K562 (cell line): ENCODE measurements around the gene RHCG. TPM values are rescaled to one million over a fixed set of nuclear protein-coding genes. Genes with fewer than 3 reads are reported as not detected.

ENCODE experiments used
- polyA plus RNA-seq, 8 experiments: library from polyadenylated mRNA; depleted of rRNA in 4 of 8; stranded (reverse) in 5 of 8; unstranded in 3 of 8; fragments of >200 nt; fragmentation: Nextera tagmentation in 2 of 8; fragmentation: Illumina TruSeq in 1 of 8; extraction: Ambion mirVana in 2 of 8; extraction: Trizol in 1 of 8; gene quantifications; 2 replicates each; pipeline versions ENCODE4 v1.2.1 to v1.2.3, GENCODE V29; 2011 to 2014; ENCODE audit warnings: inconsistent platforms in 1 of 8, missing spikeins in 1 of 8
- total RNA-seq, 7 experiments: library from RNA; depleted of rRNA in 6 of 7; stranded (reverse); fragments of >200 nt in 6 of 7; fragmentation: Illumina TruSeq in 2 of 7; extraction: Trizol in 2 of 7; gene quantifications; 2 replicates each; pipeline versions ENCODE4 v1.2.1 to v1.2.3, GENCODE V29; 2011 to 2021; ENCODE audit warnings: low replicate concordance in 1 of 7
- TF ChIP-seq, protein P1 (sequence below): fragments of 250-450 bp; sonication (Bioruptor Pico); IDR thresholded peaks from 2 replicates; pipeline ENCODE4 v1.4.0; 2020
- TF ChIP-seq, protein P2 (sequence below), 2 experiments: fragments of 450-650 bp in 1 of 2; sonication (generic) in 1 of 2; formaldehyde crosslinking in 1 of 2; IDR thresholded peaks; 2 replicates each; pipeline versions ENCODE4 v1.7.1 to v1.9.0; 2016 to 2022; ENCODE audit warnings: inconsistent platforms in 1 of 2, mild to moderate bottlenecking in 1 of 2, missing genetic modification reagents in 1 of 2
- TF ChIP-seq, protein P3 (sequence below), 2 experiments: fragments of 450-650 bp in 1 of 2; IDR thresholded peaks; 2 replicates each; pipeline ENCODE4 v1.6.1; 2011 to 2017; ENCODE audit warnings: low read depth in 2 of 2, antibody characterized with exemption in 1 of 2, borderline replicate concordance in 1 of 2, low read length in 1 of 2, mild to moderate bottlenecking in 1 of 2, mixed read lengths in 1 of 2; ENCODE audit not compliant: control insufficient read depth in 1 of 2

RHCG gene
- total and polyA plus RNA-seq, 9 of the 15 experiments (the other 6 are each of a cell fraction or from before 2014, with no cell fraction given), result not detected

DNA sequence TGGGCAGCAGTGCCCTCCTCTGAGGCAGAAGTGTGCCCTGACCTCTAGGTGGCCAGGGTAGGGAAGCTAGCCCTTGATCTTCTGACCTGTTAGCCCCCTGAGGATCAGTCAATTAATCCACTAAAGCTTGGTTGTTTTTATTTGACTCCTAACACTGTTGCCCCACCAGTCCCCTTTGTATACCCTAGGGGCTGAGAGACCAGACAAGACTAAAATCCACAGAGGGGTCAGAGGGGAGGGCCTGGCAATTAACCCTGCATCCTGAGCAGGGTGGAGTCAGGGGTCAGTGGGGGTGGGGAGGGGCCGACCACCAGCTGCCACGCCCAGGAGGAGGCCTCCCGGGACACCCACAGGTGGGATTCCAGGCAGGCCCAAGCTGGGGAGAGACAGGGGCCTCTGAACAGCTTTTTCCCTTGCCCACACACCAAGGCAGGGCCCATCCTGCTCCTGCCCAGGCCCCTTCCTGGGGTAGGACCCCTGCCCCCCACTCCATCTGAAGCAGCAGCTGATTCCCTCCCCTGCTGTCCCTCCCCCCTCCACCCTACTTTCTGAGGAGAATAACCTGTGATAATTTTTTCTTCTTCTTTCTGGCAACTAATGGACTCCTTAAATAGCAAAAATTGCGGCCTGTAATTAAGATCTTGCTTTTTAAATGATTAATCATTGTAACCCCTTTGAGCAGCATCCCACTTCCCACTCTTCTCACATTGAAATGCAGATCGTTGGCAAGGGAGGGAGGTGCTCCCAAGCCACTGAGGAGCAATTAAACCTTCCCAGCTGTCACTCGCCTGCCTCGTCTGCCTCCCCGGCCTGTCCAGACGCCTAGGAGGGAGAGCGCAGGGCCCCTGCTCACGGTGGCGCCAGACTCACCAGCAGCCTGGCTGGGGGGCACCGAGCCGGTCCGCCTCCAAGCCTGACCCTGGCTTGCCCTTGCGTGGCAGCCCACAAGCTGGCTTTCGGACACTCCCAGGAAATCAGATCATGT is 51.9 kb downstream of the RHCG start (continued):
- TF ChIP-seq, protein P1, sequence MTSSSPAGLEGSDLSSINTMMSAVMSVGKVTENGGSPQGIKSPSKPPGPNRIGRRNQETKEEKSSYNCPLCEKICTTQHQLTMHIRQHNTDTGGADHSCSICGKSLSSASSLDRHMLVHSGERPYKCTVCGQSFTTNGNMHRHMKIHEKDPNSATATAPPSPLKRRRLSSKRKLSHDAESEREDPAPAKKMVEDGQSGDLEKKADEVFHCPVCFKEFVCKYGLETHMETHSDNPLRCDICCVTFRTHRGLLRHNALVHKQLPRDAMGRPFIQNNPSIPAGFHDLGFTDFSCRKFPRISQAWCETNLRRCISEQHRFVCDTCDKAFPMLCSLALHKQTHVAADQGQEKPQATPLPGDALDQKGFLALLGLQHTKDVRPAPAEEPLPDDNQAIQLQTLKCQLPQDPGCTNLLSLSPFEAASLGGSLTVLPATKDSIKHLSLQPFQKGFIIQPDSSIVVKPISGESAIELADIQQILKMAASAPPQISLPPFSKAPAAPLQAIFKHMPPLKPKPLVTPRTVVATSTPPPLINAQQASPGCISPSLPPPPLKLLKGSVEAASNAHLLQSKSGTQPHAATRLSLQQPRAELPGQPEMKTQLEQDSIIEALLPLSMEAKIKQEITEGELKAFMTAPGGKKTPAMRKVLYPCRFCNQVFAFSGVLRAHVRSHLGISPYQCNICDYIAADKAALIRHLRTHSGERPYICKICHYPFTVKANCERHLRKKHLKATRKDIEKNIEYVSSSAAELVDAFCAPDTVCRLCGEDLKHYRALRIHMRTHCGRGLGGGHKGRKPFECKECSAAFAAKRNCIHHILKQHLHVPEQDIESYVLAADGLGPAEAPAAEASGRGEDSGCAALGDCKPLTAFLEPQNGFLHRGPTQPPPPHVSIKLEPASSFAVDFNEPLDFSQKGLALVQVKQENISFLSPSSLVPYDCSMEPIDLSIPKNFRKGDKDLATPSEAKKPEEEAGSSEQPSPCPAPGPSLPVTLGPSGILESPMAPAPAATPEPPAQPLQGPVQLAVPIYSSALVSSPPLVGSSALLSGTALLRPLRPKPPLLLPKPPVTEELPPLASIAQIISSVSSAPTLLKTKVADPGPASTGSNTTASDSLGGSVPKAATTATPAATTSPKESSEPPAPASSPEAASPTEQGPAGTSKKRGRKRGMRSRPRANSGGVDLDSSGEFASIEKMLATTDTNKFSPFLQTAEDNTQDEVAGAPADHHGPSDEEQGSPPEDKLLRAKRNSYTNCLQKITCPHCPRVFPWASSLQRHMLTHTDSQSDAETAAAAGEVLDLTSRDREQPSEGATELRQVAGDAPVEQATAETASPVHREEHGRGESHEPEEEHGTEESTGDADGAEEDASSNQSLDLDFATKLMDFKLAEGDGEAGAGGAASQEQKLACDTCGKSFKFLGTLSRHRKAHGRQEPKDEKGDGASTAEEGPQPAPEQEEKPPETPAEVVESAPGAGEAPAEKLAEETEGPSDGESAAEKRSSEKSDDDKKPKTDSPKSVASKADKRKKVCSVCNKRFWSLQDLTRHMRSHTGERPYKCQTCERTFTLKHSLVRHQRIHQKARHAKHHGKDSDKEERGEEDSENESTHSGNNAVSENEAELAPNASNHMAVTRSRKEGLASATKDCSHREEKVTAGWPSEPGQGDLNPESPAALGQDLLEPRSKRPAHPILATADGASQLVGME, result no peak
- TF ChIP-seq, protein P2, sequence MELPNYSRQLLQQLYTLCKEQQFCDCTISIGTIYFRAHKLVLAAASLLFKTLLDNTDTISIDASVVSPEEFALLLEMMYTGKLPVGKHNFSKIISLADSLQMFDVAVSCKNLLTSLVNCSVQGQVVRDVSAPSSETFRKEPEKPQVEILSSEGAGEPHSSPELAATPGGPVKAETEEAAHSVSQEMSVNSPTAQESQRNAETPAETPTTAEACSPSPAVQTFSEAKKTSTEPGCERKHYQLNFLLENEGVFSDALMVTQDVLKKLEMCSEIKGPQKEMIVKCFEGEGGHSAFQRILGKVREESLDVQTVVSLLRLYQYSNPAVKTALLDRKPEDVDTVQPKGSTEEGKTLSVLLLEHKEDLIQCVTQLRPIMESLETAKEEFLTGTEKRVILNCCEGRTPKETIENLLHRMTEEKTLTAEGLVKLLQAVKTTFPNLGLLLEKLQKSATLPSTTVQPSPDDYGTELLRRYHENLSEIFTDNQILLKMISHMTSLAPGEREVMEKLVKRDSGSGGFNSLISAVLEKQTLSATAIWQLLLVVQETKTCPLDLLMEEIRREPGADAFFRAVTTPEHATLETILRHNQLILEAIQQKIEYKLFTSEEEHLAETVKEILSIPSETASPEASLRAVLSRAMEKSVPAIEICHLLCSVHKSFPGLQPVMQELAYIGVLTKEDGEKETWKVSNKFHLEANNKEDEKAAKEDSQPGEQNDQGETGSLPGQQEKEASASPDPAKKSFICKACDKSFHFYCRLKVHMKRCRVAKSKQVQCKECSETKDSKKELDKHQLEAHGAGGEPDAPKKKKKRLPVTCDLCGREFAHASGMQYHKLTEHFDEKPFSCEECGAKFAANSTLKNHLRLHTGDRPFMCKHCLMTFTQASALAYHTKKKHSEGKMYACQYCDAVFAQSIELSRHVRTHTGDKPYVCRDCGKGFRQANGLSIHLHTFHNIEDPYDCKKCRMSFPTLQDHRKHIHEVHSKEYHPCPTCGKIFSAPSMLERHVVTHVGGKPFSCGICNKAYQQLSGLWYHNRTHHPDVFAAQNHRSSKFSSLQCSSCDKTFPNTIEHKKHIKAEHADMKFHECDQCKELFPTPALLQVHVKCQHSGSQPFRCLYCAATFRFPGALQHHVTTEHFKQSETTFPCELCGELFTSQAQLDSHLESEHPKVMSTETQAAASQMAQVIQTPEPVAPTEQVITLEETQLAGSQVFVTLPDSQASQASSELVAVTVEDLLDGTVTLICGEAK (IDR thresholded peaks at IDR 0.05), result no peak
- TF ChIP-seq, protein P2 (CRISPR knock-in tag; IDR thresholded peaks at IDR 0.05), result no peak
- TF ChIP-seq, protein P3, sequence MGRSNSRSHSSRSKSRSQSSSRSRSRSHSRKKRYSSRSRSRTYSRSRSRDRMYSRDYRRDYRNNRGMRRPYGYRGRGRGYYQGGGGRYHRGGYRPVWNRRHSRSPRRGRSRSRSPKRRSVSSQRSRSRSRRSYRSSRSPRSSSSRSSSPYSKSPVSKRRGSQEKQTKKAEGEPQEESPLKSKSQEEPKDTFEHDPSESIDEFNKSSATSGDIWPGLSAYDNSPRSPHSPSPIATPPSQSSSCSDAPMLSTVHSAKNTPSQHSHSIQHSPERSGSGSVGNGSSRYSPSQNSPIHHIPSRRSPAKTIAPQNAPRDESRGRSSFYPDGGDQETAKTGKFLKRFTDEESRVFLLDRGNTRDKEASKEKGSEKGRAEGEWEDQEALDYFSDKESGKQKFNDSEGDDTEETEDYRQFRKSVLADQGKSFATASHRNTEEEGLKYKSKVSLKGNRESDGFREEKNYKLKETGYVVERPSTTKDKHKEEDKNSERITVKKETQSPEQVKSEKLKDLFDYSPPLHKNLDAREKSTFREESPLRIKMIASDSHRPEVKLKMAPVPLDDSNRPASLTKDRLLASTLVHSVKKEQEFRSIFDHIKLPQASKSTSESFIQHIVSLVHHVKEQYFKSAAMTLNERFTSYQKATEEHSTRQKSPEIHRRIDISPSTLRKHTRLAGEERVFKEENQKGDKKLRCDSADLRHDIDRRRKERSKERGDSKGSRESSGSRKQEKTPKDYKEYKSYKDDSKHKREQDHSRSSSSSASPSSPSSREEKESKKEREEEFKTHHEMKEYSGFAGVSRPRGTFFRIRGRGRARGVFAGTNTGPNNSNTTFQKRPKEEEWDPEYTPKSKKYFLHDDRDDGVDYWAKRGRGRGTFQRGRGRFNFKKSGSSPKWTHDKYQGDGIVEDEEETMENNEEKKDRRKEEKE (IDR thresholded peaks at IDR 0.05; ENCODE audit: borderline replicate concordance in 1 of 2, control insufficient read depth in 1 of 2, low read depth in 2 of 2, low read length in 1 of 2), result no peak
